ENCODE results near the gene MTRF1L.

MTRF1L gene

GRCh38 chr6:153018355-153018754 lies 15.8 kb upstream of the MTRF1L start:
- Histone ChIP-seq H3K27ac (ENCODE audit: low read length) (no peak overlapping the region), H4K20me1 (ENCODE audit: insufficient read depth, low read length) (no peaks in the 10 kb centered on the region), H3K36me3 (replicated peaks; ENCODE audit: low read depth, low read length) (no peaks in the 10 kb centered on the region), H3K4me2 (ENCODE audit: low read length) (no peak overlapping the region), H3K79me2 (ENCODE audit: low read length) (no peaks in the 10 kb centered on the region), H2AFZ (ENCODE audit: low read depth, low read length) (no peak overlapping the region), H3K9ac (ENCODE audit: low read length) (no peak overlapping the region), H3K4me1 (ENCODE audit: low read length) (no peaks in the 10 kb centered on the region), H3K9me3 (ENCODE audit: insufficient read depth, low read length) (no peaks in the 10 kb centered on the region), H3K4me3 (ENCODE audit: low read length) (no peak overlapping the region), H3K27me3 (ENCODE audit: low read depth, low read length) (no peaks in the 10 kb centered on the region)
- TF ChIP-seq, protein P1, sequence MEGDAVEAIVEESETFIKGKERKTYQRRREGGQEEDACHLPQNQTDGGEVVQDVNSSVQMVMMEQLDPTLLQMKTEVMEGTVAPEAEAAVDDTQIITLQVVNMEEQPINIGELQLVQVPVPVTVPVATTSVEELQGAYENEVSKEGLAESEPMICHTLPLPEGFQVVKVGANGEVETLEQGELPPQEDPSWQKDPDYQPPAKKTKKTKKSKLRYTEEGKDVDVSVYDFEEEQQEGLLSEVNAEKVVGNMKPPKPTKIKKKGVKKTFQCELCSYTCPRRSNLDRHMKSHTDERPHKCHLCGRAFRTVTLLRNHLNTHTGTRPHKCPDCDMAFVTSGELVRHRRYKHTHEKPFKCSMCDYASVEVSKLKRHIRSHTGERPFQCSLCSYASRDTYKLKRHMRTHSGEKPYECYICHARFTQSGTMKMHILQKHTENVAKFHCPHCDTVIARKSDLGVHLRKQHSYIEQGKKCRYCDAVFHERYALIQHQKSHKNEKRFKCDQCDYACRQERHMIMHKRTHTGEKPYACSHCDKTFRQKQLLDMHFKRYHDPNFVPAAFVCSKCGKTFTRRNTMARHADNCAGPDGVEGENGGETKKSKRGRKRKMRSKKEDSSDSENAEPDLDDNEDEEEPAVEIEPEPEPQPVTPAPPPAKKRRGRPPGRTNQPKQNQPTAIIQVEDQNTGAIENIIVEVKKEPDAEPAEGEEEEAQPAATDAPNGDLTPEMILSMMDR (IDR thresholded peaks at IDR 0.05; ENCODE audit: low read depth, low read length), result no peak
- TF ChIP-seq EZH2phosphoT487 (IDR thresholded peaks at IDR 0.05; ENCODE audit: low read depth), result no peak

GRCh38 chr6:153016846-153017245 lies 14.3 kb upstream of the MTRF1L start:
- Histone ChIP-seq H3K79me2 (ENCODE audit: low read length) (no peaks in the 10 kb centered on the region), H2AFZ (ENCODE audit: low read depth, low read length) (no peak overlapping the region), H3K4me2 (ENCODE audit: low read length) (no peak overlapping the region), H3K4me3 (ENCODE audit: low read length) (no peak overlapping the region), H3K4me1 (ENCODE audit: low read length) (no peaks in the 10 kb centered on the region), H3K27ac (ENCODE audit: low read length) (no peak overlapping the region), H3K27me3 (ENCODE audit: low read depth, low read length) (no peaks in the 10 kb centered on the region), H3K9ac (ENCODE audit: low read length) (no peak overlapping the region), H3K9me3 (ENCODE audit: insufficient read depth, low read length) (no peaks in the 10 kb centered on the region), H3K36me3 (replicated peaks; ENCODE audit: low read depth, low read length) (no peaks in the 10 kb centered on the region), H4K20me1 (ENCODE audit: insufficient read depth, low read length) (no peaks in the 10 kb centered on the region)
- TF ChIP-seq EZH2phosphoT487 (IDR thresholded peaks at IDR 0.05; ENCODE audit: low read depth), result no peak
- TF ChIP-seq, protein P1 (IDR thresholded peaks at IDR 0.05; ENCODE audit: low read depth, low read length), result no peak

- H3K9me3 ChIP-seq (ENCODE audit: insufficient read depth, low read length), result no peaks in the 10 kb centered on the region
- H3K4me1 ChIP-seq (ENCODE audit: low read length), result no peaks in the 10 kb centered on the region
- no peaks in the 10 kb centered on the region for H3K36me3 ChIP-seq (replicated peaks; ENCODE audit: low read depth, low read length)
- no peaks in the 10 kb centered on the region for H3K79me2 ChIP-seq (ENCODE audit: low read length)
- no peak overlapping the region for H3K4me2 ChIP-seq (ENCODE audit: low read length)
- H3K27ac ChIP-seq (ENCODE audit: low read length), result no peak overlapping the region
- H3K4me3 ChIP-seq (ENCODE audit: low read length), result no peak overlapping the region
- no peaks in the 10 kb centered on the region for H4K20me1 ChIP-seq (ENCODE audit: insufficient read depth, low read length)
- TF ChIP-seq EZH2phosphoT487 (IDR thresholded peaks at IDR 0.05; ENCODE audit: low read depth), result no peak
- TF ChIP-seq, protein P1 (IDR thresholded peaks at IDR 0.05; ENCODE audit: low read depth, low read length), result no peak
- H3K27me3 ChIP-seq (ENCODE audit: low read depth, low read length), result peaks cover 7% of the 10 kb centered on the region; the same call in 1 of the 2 replicates
- H2AFZ ChIP-seq (ENCODE audit: low read depth, low read length), result no peak overlapping the region
- no peak overlapping the region for H3K9ac ChIP-seq (ENCODE audit: low read length)
Observed at GRCh38 chr6:153015094-153015640, 12.7 kb upstream of the MTRF1L start.

- H3K36me3 ChIP-seq (replicated peaks; ENCODE audit: low read depth, low read length), result no peaks in the 10 kb centered on the region
- H2AFZ ChIP-seq (ENCODE audit: low read depth, low read length), result no peak overlapping the region
- no peaks in the 10 kb centered on the region for H3K79me2 ChIP-seq (ENCODE audit: low read length)
- no peaks in the 10 kb centered on the region for H3K9me3 ChIP-seq (ENCODE audit: insufficient read depth, low read length)
- peaks cover 7% of the 10 kb centered on the region; the same call in 1 of the 2 replicates for H3K27me3 ChIP-seq (ENCODE audit: low read depth, low read length)
- no peak overlapping the region for H3K4me2 ChIP-seq (ENCODE audit: low read length)
- no peak overlapping the region for H3K27ac ChIP-seq (ENCODE audit: low read length)
- H3K4me3 ChIP-seq (ENCODE audit: low read length), result no peak overlapping the region
- TF ChIP-seq, protein P1 (IDR thresholded peaks at IDR 0.05; ENCODE audit: low read depth, low read length), result no peak
- TF ChIP-seq EZH2phosphoT487 (IDR thresholded peaks at IDR 0.05; ENCODE audit: low read depth), result no peak
- no peaks in the 10 kb centered on the region for H3K4me1 ChIP-seq (ENCODE audit: low read length)
- H3K9ac ChIP-seq (ENCODE audit: low read length), result no peak overlapping the region
- H4K20me1 ChIP-seq (ENCODE audit: insufficient read depth, low read length), result no peaks in the 10 kb centered on the region
Observed at GRCh38 chr6:153013438-153013837, 10.9 kb upstream of the MTRF1L start.

Data from OCI-LY3 (cell line).